Neuronal stem cell (in vitro differentiated cells): Measurements from ENCODE around the gene BBS7.

Experiments used
- DNase-seq: peaks from one replicate; pipeline ENCODE4 v3.0.0-alpha.2; 2013; ENCODE audit warnings: low spot score
- H2AFZ ChIP-seq: one replicate; pipeline ENCODE4 v1.6.1; 2013; ENCODE audit warnings: mild to moderate bottlenecking, low read length, inconsistent platforms
- H2AK5ac ChIP-seq: 2 replicates; pipeline ENCODE4 v1.6.1; 2013; ENCODE audit warnings: low read depth, mild to moderate bottlenecking, inconsistent platforms, low read length, moderate library complexity, mixed read lengths
- H2BK120ac ChIP-seq: 2 replicates; pipeline ENCODE4 v1.6.1; 2013; ENCODE audit warnings: low read depth, mild to moderate bottlenecking, inconsistent platforms, low read length, moderate library complexity, mixed read lengths
- H2BK12ac ChIP-seq: one replicate; pipeline ENCODE4 v1.6.1; 2013; ENCODE audit warnings: low read length, inconsistent platforms
- H2BK15ac ChIP-seq: 2 replicates; pipeline ENCODE4 v1.6.1; 2013; ENCODE audit warnings: mild to moderate bottlenecking, low read length, inconsistent platforms, mixed read lengths
- H2BK5ac ChIP-seq: one replicate; pipeline ENCODE4 v1.6.1; 2013; ENCODE audit warnings: inconsistent platforms, mild to moderate bottlenecking, low read length, moderate library complexity
- H3K14ac ChIP-seq: one replicate; pipeline ENCODE4 v1.6.1; 2013; ENCODE audit warnings: low read length, inconsistent platforms
- H3K18ac ChIP-seq: 2 replicates; pipeline ENCODE4 v1.6.1; 2013; ENCODE audit warnings: low read length, inconsistent platforms
- H3K23ac ChIP-seq: 2 replicates; pipeline ENCODE4 v1.6.1; 2013; ENCODE audit warnings: low read depth, mild to moderate bottlenecking, mixed read lengths, low read length, inconsistent platforms; ENCODE audit not compliant: poor library complexity
- H3K27ac ChIP-seq: replicated peaks from 3 replicates; pipeline ENCODE4 v1.5.1; 2013; ENCODE audit warnings: low read length, inconsistent platforms
- H3K27me3 ChIP-seq, 3 experiments: 2 replicates each; pipeline ENCODE4 v1.6.1; 2013; ENCODE audit warnings: low read length in 3 of 3, mild to moderate bottlenecking in 2 of 3, inconsistent platforms in 1 of 3, low read depth in 1 of 3, mixed read lengths in 1 of 3, moderate library complexity in 1 of 3; ENCODE audit not compliant: control insufficient read depth in 3 of 3, insufficient read depth in 3 of 3
- H3K36me3 ChIP-seq, 2 donors: replicated peaks in 1 of 2; 2 replicates each; pipeline ENCODE4 v1.6.1; 2013; ENCODE audit warnings: low read length in 2 of 2; ENCODE audit not compliant: control insufficient read depth in 2 of 2, insufficient read depth in 2 of 2
- H3K4ac ChIP-seq: 2 replicates; pipeline ENCODE4 v1.6.1; 2013; ENCODE audit warnings: inconsistent platforms, mild to moderate bottlenecking, low read length, moderate library complexity
- H3K4me1 ChIP-seq, 2 donors: 1 replicate in 1 of 2; 2 replicates in 1 of 2; pipeline ENCODE4 v1.6.1; 2013; ENCODE audit warnings: low read length in 2 of 2, low read depth in 1 of 2; ENCODE audit not compliant: control insufficient read depth in 2 of 2, insufficient read depth in 1 of 2
- H3K4me2 ChIP-seq: one replicate; pipeline ENCODE4 v1.6.1; 2013; ENCODE audit warnings: mild to moderate bottlenecking, low read length, inconsistent platforms; ENCODE audit not compliant: insufficient read depth, poor library complexity, severe bottlenecking
- H3K4me3 ChIP-seq, 2 donors: 2 replicates each; pipeline ENCODE4 v1.5.1; 2013; ENCODE audit warnings: low read length in 2 of 2, mild to moderate bottlenecking in 2 of 2, inconsistent platforms in 1 of 2, moderate library complexity in 1 of 2
- H3K79me1 ChIP-seq: one replicate; pipeline ENCODE4 v1.6.1; 2013; ENCODE audit warnings: low read depth, mild to moderate bottlenecking, inconsistent platforms, low read length, moderate library complexity
- H3K9ac ChIP-seq: one replicate; pipeline ENCODE4 v1.6.1; 2013; ENCODE audit warnings: mild to moderate bottlenecking, low read depth, low read length, inconsistent platforms; ENCODE audit not compliant: poor library complexity
- H3K9me3 ChIP-seq, 2 donors: replicated peaks in 1 of 2; 2 replicates each; pipeline versions ENCODE3 to v1.6.1; 2013; ENCODE audit warnings: low read length in 2 of 2, mild to moderate bottlenecking in 2 of 2, inconsistent platforms in 1 of 2, low read depth in 1 of 2, mixed read lengths in 1 of 2, moderate library complexity in 1 of 2; ENCODE audit not compliant: control insufficient read depth in 2 of 2, insufficient read depth in 1 of 2
- H4K8ac ChIP-seq: one replicate; pipeline ENCODE4 v1.6.1; 2013; ENCODE audit warnings: low read depth, mild to moderate bottlenecking, inconsistent platforms, low read length, moderate library complexity
- H4K91ac ChIP-seq: one replicate; pipeline ENCODE4 v1.6.1; 2013; ENCODE audit warnings: low read length, low read depth, mild to moderate bottlenecking, inconsistent platforms; ENCODE audit not compliant: poor library complexity
- WGBS, 2 donors: extraction: QIAGEN DNeasy Blood & Tissue Kit; methylation state at CpG; one replicate each; pipeline ENCODE4 v1.1.7; 2013; ENCODE audit warnings: missing lambda C conversion rate in 2 of 2, mixed read lengths in 1 of 2; ENCODE audit not compliant: insufficient read length in 2 of 2, insufficient replicate concordance in 1 of 2; ENCODE audit errors: extremely low coverage in 2 of 2; 5-methylcytosine and 5-hydroxymethylcytosine counted together

Gene BBS7

GRCh38 chr4:121790976-121791375 lies 79.3 kb downstream of the BBS7 start:
- H3K27ac ChIP-seq = no peak overlapping the region
- peaks cover 4% of the 10 kb centered on the region in 2 donors for H3K4me1 ChIP-seq
- H2AFZ ChIP-seq = no peak overlapping the region

GRCh38 chr4:121789960-121790829 lies 80.1 kb downstream of the BBS7 start:
- no peak overlapping the region for H2BK120ac ChIP-seq
- no peak overlapping the region for H3K18ac ChIP-seq
- no peak overlapping the region for H3K23ac ChIP-seq
- no peak overlapping the region for H3K4me2 ChIP-seq
- no peak overlapping the region for H3K27ac ChIP-seq
- H2BK15ac ChIP-seq = no peak overlapping the region
- H3K4ac ChIP-seq = no peak overlapping the region
- peaks cover 0 to 3% (median 0%) of the 10 kb centered on the region in 3 experiments for H3K27me3 ChIP-seq
- no peak overlapping the region for H2AK5ac ChIP-seq
- peaks cover 2 to 3% of the 10 kb centered on the region in 2 donors for H3K4me1 ChIP-seq
- no peak overlapping the region for H2BK12ac ChIP-seq
- no peak for DNase-seq
- H2BK5ac ChIP-seq = no peak overlapping the region
- 100% methylated on average over 1 of the region's 3 CpGs; no CpG with 5 or more reads in 1 of the 2 donors for WGBS, 2 donors
- H4K8ac ChIP-seq = no peak overlapping the region
- no peak overlapping the region for H3K14ac ChIP-seq
- H3K9ac ChIP-seq = no peak overlapping the region
- no peaks in the 10 kb centered on the region for H3K36me3 ChIP-seq
- H2AFZ ChIP-seq = no peak overlapping the region
- no peaks in the 10 kb centered on the region for H3K79me1 ChIP-seq
- H4K91ac ChIP-seq = no peak overlapping the region
- no peak overlapping the region for H3K4me3 ChIP-seq
- no peaks in the 10 kb centered on the region for H3K9me3 ChIP-seq

More at GRCh38 chr4:121790976-121791375, 79.3 kb downstream of the BBS7 start:
- no peak overlapping the region for H3K18ac ChIP-seq
- no peak overlapping the region for H3K23ac ChIP-seq
- H3K36me3 ChIP-seq = no peaks in the 10 kb centered on the region
- H2BK15ac ChIP-seq = no peak overlapping the region
- H4K8ac ChIP-seq = no peak overlapping the region
- H3K79me1 ChIP-seq = no peaks in the 10 kb centered on the region
- no peak overlapping the region for H2BK12ac ChIP-seq
- no peak for DNase-seq
- peaks cover 0 to 3% (median 0%) of the 10 kb centered on the region in 3 experiments for H3K27me3 ChIP-seq
- H4K91ac ChIP-seq = no peak overlapping the region
- H3K4ac ChIP-seq = no peak overlapping the region
- H3K9ac ChIP-seq = no peak overlapping the region
- no peak overlapping the region for H3K4me3 ChIP-seq
- H2BK120ac ChIP-seq = no peak overlapping the region
- H3K9me3 ChIP-seq = no peaks in the 10 kb centered on the region
- H2AK5ac ChIP-seq = no peak overlapping the region
- H3K14ac ChIP-seq = no peak overlapping the region
- no peak overlapping the region for H3K4me2 ChIP-seq
- H2BK5ac ChIP-seq = no peak overlapping the region

- no peaks in the 10 kb centered on the region for H3K36me3 ChIP-seq
- no peak overlapping the region for H3K4me3 ChIP-seq
- no peak overlapping the region for H3K23ac ChIP-seq
- H2BK5ac ChIP-seq = no peak overlapping the region
- H3K9me3 ChIP-seq = no peaks in the 10 kb centered on the region
- H4K8ac ChIP-seq = no peak overlapping the region
- H3K27me3 ChIP-seq = peaks cover 0 to 3% (median 0%) of the 10 kb centered on the region in 3 experiments
- no peak for DNase-seq
- H3K4me2 ChIP-seq = no peak overlapping the region
- peaks cover under 1 to 2% of the 10 kb centered on the region in 2 donors for H3K4me1 ChIP-seq
- H3K14ac ChIP-seq = no peak overlapping the region
- H4K91ac ChIP-seq = no peak overlapping the region
- H3K18ac ChIP-seq = no peak overlapping the region
- H2BK12ac ChIP-seq = no peak overlapping the region
- no peak overlapping the region for H2AK5ac ChIP-seq
- no peak overlapping the region for H2AFZ ChIP-seq
- no peak overlapping the region for H3K27ac ChIP-seq
- H2BK120ac ChIP-seq = no peak overlapping the region
- H3K9ac ChIP-seq = no peak overlapping the region
- H3K79me1 ChIP-seq = no peaks in the 10 kb centered on the region
- WGBS, 2 donors = no CpG with 5 or more reads among the region's 1 CpG
- no peak overlapping the region for H2BK15ac ChIP-seq
- no peak overlapping the region for H3K4ac ChIP-seq
These were observed 80.8 kb downstream of the BBS7 start for GRCh38 chr4:121789455-121789854.

- Histone ChIP-seq H3K27me3 (peaks cover 0 to 3% (median 0%) of the 10 kb centered on the region in 3 experiments), H3K4me2 (no peak overlapping the region), H3K4me3 (no peak overlapping the region), H3K23ac (no peak overlapping the region), H3K36me3 (no peaks in the 10 kb centered on the region), H3K4me1 (peaks cover 0 to 2% of the 10 kb centered on the region in 2 donors), H4K91ac (no peak overlapping the region), H2BK5ac (no peak overlapping the region), H2BK120ac (no peak overlapping the region), H2AK5ac (no peak overlapping the region), H3K9me3 (no peaks in the 10 kb centered on the region), H2BK12ac (no peak overlapping the region), H3K27ac (no peak overlapping the region), H4K8ac (no peak overlapping the region), H3K79me1 (no peaks in the 10 kb centered on the region), H3K9ac (no peak overlapping the region), H3K18ac (no peak overlapping the region), H3K14ac (no peak overlapping the region), H3K4ac (no peak overlapping the region), H2AFZ (no peak overlapping the region), H2BK15ac (no peak overlapping the region)
- DNase-seq = no peak
- WGBS, 2 donors = no CpG with 5 or more reads among the region's 2 CpGs
These were observed 81.4 kb downstream of the BBS7 start for GRCh38 chr4:121788896-121789295.
